ENCODE results near the gene PNPLA5.

The PNPLA5 gene

GRCh38 chr22:43919106-43919973, 27.5 kb upstream of the PNPLA5 start:
- H2BK5ac ChIP-seq (ENCODE audit: low read length) = no peak overlapping the region
- H3K9me3 ChIP-seq (replicated peaks in 1 of 2; ENCODE audit: control insufficient read depth in 2 of 2, insufficient read depth in 1 of 2, low read depth in 1 of 2, low read length in 2 of 2) = peaks cover 0 to 3% of the 10 kb centered on the region in 2 donors
- no peaks in the 10 kb centered on the region for H3K36me3 ChIP-seq (replicated peaks in 1 of 2; ENCODE audit: control insufficient read depth in 2 of 2, insufficient read depth in 2 of 2, low read length in 2 of 2)
- no peaks in the 10 kb centered on the region for H3K79me1 ChIP-seq (ENCODE audit: low read depth, low read length)
- H3K9ac ChIP-seq (ENCODE audit: low read depth, low read length, poor library complexity) = no peak overlapping the region
- no peak overlapping the region for H2BK15ac ChIP-seq (ENCODE audit: low read length)
- no peak overlapping the region for H3K18ac ChIP-seq (ENCODE audit: low read length)
- DNase-seq (ENCODE audit: low spot score) = no peak
- no peak overlapping the region for H3K23ac ChIP-seq (ENCODE audit: low read depth, low read length, poor library complexity)
- no peak overlapping the region for H3K4ac ChIP-seq (ENCODE audit: low read length)
- H2BK120ac ChIP-seq (ENCODE audit: low read depth, low read length) = no peak overlapping the region
- H3K27ac ChIP-seq (replicated peaks; ENCODE audit: low read length) = no peak overlapping the region
- no peak overlapping the region for H2BK12ac ChIP-seq (ENCODE audit: low read length)
- no peak overlapping the region for H3K14ac ChIP-seq (ENCODE audit: low read length)
- H2AK5ac ChIP-seq (ENCODE audit: low read depth, low read length) = no peak overlapping the region
- no peak overlapping the region for H2AFZ ChIP-seq (ENCODE audit: low read length)
- WGBS, 2 donors (ENCODE audit: extremely low coverage in 2 of 2, insufficient read length in 2 of 2, insufficient replicate concordance in 1 of 2) = no CpG with 5 or more reads among the region's 16 CpGs
- peak overlapping the region in 1 of 2 donors; percentile 27 for H3K4me3 ChIP-seq (ENCODE audit: low read length in 2 of 2)
- no peak overlapping the region for H3K4me2 ChIP-seq (ENCODE audit: insufficient read depth, low read length, poor library complexity, severe bottlenecking)
- H4K8ac ChIP-seq (ENCODE audit: low read depth, low read length) = no peak overlapping the region
- peaks cover 0 to 5% (median 5%) of the 10 kb centered on the region in 3 experiments for H3K27me3 ChIP-seq (ENCODE audit: control insufficient read depth in 3 of 3, insufficient read depth in 3 of 3, low read depth in 1 of 3, low read length in 3 of 3)
- H3K4me1 ChIP-seq (ENCODE audit: control insufficient read depth in 2 of 2, insufficient read depth in 1 of 2, low read depth in 1 of 2, low read length in 2 of 2) = peaks cover 12 to 14% of the 10 kb centered on the region in 2 donors
- no peak overlapping the region for H4K91ac ChIP-seq (ENCODE audit: low read depth, low read length, poor library complexity)

DNA sequence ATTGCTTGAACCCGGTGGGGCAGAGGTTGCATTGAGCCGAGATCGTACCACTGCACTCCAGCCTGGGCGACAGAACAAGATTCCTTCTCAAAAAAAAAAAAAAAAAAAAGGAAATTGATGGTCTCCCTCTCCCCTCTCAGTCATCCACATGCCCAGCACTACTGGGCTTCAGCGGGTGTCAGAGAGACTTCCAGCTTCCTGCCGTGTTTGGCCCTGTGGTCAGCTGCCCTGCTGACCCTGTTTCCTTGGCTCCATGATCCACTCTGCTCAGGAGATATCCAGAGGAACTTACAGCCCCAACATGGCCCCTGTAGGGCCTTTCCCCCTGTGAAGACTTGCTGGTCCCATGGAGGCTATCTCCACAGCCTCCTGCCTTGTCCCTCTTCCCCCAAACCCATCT, 25.7 kb upstream of the PNPLA5 start:
- WGBS, 2 donors (ENCODE audit: extremely low coverage in 2 of 2, insufficient read length in 2 of 2, insufficient replicate concordance in 1 of 2) = no CpG with 5 or more reads among the region's 6 CpGs
- no peak overlapping the region for H3K27ac ChIP-seq (replicated peaks; ENCODE audit: low read length)
- no peak overlapping the region for H3K4me2 ChIP-seq (ENCODE audit: insufficient read depth, low read length, poor library complexity, severe bottlenecking)

GRCh38 chr22:43911351-43911750, 19.5 kb upstream of the PNPLA5 start:
- no peak overlapping the region for H3K9ac ChIP-seq (ENCODE audit: low read depth, low read length, poor library complexity)
- H3K4me1 ChIP-seq (ENCODE audit: control insufficient read depth in 2 of 2, insufficient read depth in 1 of 2, low read depth in 1 of 2, low read length in 2 of 2) = peaks cover 0 to 3% of the 10 kb centered on the region in 2 donors
- no peak overlapping the region for H3K23ac ChIP-seq (ENCODE audit: low read depth, low read length, poor library complexity)
- WGBS, 2 donors (ENCODE audit: extremely low coverage in 2 of 2, insufficient read length in 2 of 2, insufficient replicate concordance in 1 of 2) = no CpG with 5 or more reads among the region's 4 CpGs
- H3K9me3 ChIP-seq (replicated peaks in 1 of 2; ENCODE audit: control insufficient read depth in 2 of 2, insufficient read depth in 1 of 2, low read depth in 1 of 2, low read length in 2 of 2) = peaks cover 0 to 3% of the 10 kb centered on the region in 2 donors
- no peak for DNase-seq (ENCODE audit: low spot score)
- no peaks in the 10 kb centered on the region for H3K79me1 ChIP-seq (ENCODE audit: low read depth, low read length)
- H4K8ac ChIP-seq (ENCODE audit: low read depth, low read length) = no peak overlapping the region
- no peak overlapping the region for H3K18ac ChIP-seq (ENCODE audit: low read length)
- H2BK5ac ChIP-seq (ENCODE audit: low read length) = no peak overlapping the region
- no peak overlapping the region for H3K4me2 ChIP-seq (ENCODE audit: insufficient read depth, low read length, poor library complexity, severe bottlenecking)
- no peak overlapping the region for H3K14ac ChIP-seq (ENCODE audit: low read length)
- no peak overlapping the region for H2BK120ac ChIP-seq (ENCODE audit: low read depth, low read length)
- no peak overlapping the region for H4K91ac ChIP-seq (ENCODE audit: low read depth, low read length, poor library complexity)
- no peaks in the 10 kb centered on the region for H3K36me3 ChIP-seq (replicated peaks in 1 of 2; ENCODE audit: control insufficient read depth in 2 of 2, insufficient read depth in 2 of 2, low read length in 2 of 2)
- no peak overlapping the region for H2AK5ac ChIP-seq (ENCODE audit: low read depth, low read length)
- H3K4me3 ChIP-seq (ENCODE audit: low read length in 2 of 2) = no peak overlapping the region
- H2BK12ac ChIP-seq (ENCODE audit: low read length) = no peak overlapping the region
- no peak overlapping the region for H2AFZ ChIP-seq (ENCODE audit: low read length)
- no peak overlapping the region for H2BK15ac ChIP-seq (ENCODE audit: low read length)
- H3K27ac ChIP-seq (replicated peaks; ENCODE audit: low read length) = no peak overlapping the region
- no peak overlapping the region for H3K4ac ChIP-seq (ENCODE audit: low read length)
- H3K27me3 ChIP-seq (ENCODE audit: control insufficient read depth in 3 of 3, insufficient read depth in 3 of 3, low read depth in 1 of 3, low read length in 3 of 3) = peaks cover 0 to 31% (median 0%) of the 10 kb centered on the region in 3 experiments

More for the DNA sequence above, 25.7 kb upstream of the PNPLA5 start:
- Histone ChIP-seq H2BK12ac (ENCODE audit: low read length) (no peak overlapping the region), H3K23ac (ENCODE audit: low read depth, low read length, poor library complexity) (no peak overlapping the region), H4K91ac (ENCODE audit: low read depth, low read length, poor library complexity) (no peak overlapping the region), H2BK5ac (ENCODE audit: low read length) (no peak overlapping the region), H2BK120ac (ENCODE audit: low read depth, low read length) (no peak overlapping the region), H4K8ac (ENCODE audit: low read depth, low read length) (no peak overlapping the region), H2BK15ac (ENCODE audit: low read length) (no peak overlapping the region), H3K9me3 (replicated peaks in 1 of 2; ENCODE audit: control insufficient read depth in 2 of 2, insufficient read depth in 1 of 2, low read depth in 1 of 2, low read length in 2 of 2) (peaks cover 0 to 3% of the 10 kb centered on the region in 2 donors), H3K4me3 (ENCODE audit: low read length in 2 of 2) (no peak overlapping the region), H3K14ac (ENCODE audit: low read length) (no peak overlapping the region), H3K9ac (ENCODE audit: low read depth, low read length, poor library complexity) (no peak overlapping the region), H3K79me1 (ENCODE audit: low read depth, low read length) (no peaks in the 10 kb centered on the region), H3K27me3 (ENCODE audit: control insufficient read depth in 3 of 3, insufficient read depth in 3 of 3, low read depth in 1 of 3, low read length in 3 of 3) (peaks cover 0 to 5% (median 5%) of the 10 kb centered on the region in 3 experiments), H2AFZ (ENCODE audit: low read length) (no peak overlapping the region), H3K4ac (ENCODE audit: low read length) (no peak overlapping the region), H3K4me1 (ENCODE audit: control insufficient read depth in 2 of 2, insufficient read depth in 1 of 2, low read depth in 1 of 2, low read length in 2 of 2) (peaks cover 12% of the 10 kb centered on the region in 2 donors), H3K18ac (ENCODE audit: low read length) (peak overlapping the region; percentile 51), H3K36me3 (replicated peaks in 1 of 2; ENCODE audit: control insufficient read depth in 2 of 2, insufficient read depth in 2 of 2, low read length in 2 of 2) (no peaks in the 10 kb centered on the region), H2AK5ac (ENCODE audit: low read depth, low read length) (no peak overlapping the region)
- no peak for DNase-seq (ENCODE audit: low spot score)

GRCh38 chr22:43910178-43910695, 18.4 kb upstream of the PNPLA5 start:
- Histone ChIP-seq H3K36me3 (replicated peaks in 1 of 2; ENCODE audit: control insufficient read depth in 2 of 2, insufficient read depth in 2 of 2, low read length in 2 of 2) (no peaks in the 10 kb centered on the region), H2BK15ac (ENCODE audit: low read length) (peak overlapping the region; percentile 47), H3K79me1 (ENCODE audit: low read depth, low read length) (no peaks in the 10 kb centered on the region), H2AK5ac (ENCODE audit: low read depth, low read length) (peak overlapping the region; percentile 30), H3K4me1 (ENCODE audit: control insufficient read depth in 2 of 2, insufficient read depth in 1 of 2, low read depth in 1 of 2, low read length in 2 of 2) (peaks cover 0 to 3% of the 10 kb centered on the region in 2 donors), H4K8ac (ENCODE audit: low read depth, low read length) (no peak overlapping the region), H3K14ac (ENCODE audit: low read length) (no peak overlapping the region), H3K27ac (replicated peaks; ENCODE audit: low read length) (no peak overlapping the region), H3K4me2 (ENCODE audit: insufficient read depth, low read length, poor library complexity, severe bottlenecking) (no peak overlapping the region), H2BK12ac (ENCODE audit: low read length) (no peak overlapping the region), H2BK5ac (ENCODE audit: low read length) (no peak overlapping the region), H3K27me3 (ENCODE audit: control insufficient read depth in 3 of 3, insufficient read depth in 3 of 3, low read depth in 1 of 3, low read length in 3 of 3) (peaks cover 0 to 31% (median 0%) of the 10 kb centered on the region in 3 experiments), H3K4ac (ENCODE audit: low read length) (no peak overlapping the region), H2BK120ac (ENCODE audit: low read depth, low read length) (no peak overlapping the region), H3K23ac (ENCODE audit: low read depth, low read length, poor library complexity) (no peak overlapping the region), H3K18ac (ENCODE audit: low read length) (peak overlapping the region; percentile 53), H3K9me3 (replicated peaks in 1 of 2; ENCODE audit: control insufficient read depth in 2 of 2, insufficient read depth in 1 of 2, low read depth in 1 of 2, low read length in 2 of 2) (no peaks in the 10 kb centered on the region), H3K9ac (ENCODE audit: low read depth, low read length, poor library complexity) (no peak overlapping the region), H2AFZ (ENCODE audit: low read length) (no peak overlapping the region), H4K91ac (ENCODE audit: low read depth, low read length, poor library complexity) (no peak overlapping the region), H3K4me3 (ENCODE audit: low read length in 2 of 2) (no peak overlapping the region)
- no peak for DNase-seq (ENCODE audit: low spot score)
- WGBS, 2 donors (ENCODE audit: extremely low coverage in 2 of 2, insufficient read length in 2 of 2, insufficient replicate concordance in 1 of 2) = no CpG with 5 or more reads among the region's 6 CpGs

All from neuronal stem cell (in vitro differentiated cells).